CD4-positive, alpha-beta T cell treated with Interferon alpha-2 for 1 hour (primary cell): ENCODE measurements around the gene DNAI1.
"Not testable (repeated sequence)": the region's sequence is repeated elsewhere in the genome, so short reads cannot be mapped to it uniquely, and the experiment has no call there.

Experiments used
- DNase-seq, 2 donors: peaks; one replicate each; pipeline ENCODE4 v3.0.0-alpha.2; 2020 to 2022

DNAI1 gene

GRCh38 chr9:34514816-34515215 lies 56.2 kb downstream of the DNAI1 start:
- DNase-seq = no peak

- DNase-seq = no peak
Observed at GRCh38 chr9:34515959-34516358, 57.4 kb downstream of the DNAI1 start.

DNA sequence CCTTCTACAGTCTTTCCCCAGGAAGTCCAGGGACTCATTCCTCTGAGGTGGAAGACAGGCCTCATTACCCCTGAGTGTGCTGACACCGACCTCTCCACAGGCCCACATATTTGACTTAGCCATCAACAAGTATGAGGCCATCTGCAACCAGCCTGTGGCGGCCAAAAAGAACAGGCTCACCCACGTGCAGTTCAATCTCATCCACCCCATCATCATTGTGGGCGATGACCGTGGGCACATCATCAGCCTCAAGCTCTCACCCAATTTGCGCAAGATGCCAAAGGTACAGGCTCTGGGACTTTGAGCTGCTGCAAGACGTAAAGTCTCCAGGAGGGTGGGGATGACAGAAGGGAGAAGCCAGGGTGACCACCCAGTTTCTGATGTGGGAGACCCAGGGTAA lies 58.6 kb downstream of the DNAI1 start:
- no peak for DNase-seq

- no peak for DNase-seq
Observed at GRCh38 chr9:34518110-34518616, 59.6 kb downstream of the DNAI1 start.

DNA sequence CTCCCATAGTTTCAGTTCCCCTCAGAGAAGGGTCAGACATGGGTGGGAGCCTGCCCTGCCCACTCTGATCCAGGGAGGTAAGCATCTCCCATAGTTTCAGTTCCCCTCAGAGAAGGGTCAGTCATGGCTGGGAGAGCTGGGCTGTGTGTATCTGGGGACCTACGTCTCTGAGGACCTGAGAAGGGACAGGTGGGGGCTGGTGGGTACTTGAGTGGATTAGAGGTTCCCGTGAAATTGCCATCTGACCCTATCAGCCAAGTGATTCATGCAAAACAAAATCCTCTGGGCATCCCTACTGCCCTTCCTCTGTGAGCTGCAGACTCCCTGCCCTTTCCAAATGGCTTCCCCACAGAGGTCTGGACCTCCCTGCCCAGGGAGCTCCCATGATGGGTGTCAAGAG lies 60.3 kb downstream of the DNAI1 start:
- no peak for DNase-seq

DNA sequence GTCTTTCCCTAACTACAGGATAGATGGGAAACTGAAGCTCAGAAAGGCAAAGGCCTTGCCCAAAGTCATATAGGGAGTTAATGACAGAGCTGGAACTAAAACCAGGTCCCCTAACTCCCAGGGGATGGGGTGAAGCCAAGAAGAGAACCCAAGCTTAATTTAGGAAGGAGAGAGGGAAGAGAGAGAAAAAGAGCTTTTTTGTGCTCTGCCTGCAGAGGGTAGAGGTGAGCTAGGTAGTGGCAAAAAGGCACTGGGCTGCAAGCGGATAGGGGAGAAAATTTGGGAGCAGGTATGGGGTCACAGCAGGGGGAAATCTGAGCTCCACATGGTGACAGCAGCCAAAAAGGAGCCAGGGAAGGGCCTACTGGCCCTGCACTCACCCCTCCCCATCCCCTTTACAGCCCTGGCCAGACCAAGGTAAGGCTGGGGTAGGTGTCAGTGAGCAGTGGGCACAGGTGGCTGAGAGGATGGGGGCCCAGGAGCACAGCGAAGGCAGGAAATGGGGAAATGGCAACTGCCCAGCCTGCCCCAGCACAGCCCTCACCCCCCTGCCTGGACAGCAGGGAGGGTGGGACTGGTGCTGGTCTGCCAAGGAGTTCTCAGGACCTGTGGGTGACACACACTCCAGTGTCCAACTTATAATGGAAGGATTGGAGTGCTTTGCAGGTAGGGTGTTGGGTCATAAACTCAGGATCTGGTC lies 60.9 kb downstream of the DNAI1 start:
- no peak for DNase-seq

- DNase-seq = no peak
Observed at GRCh38 chr9:34520096-34520495, 61.5 kb downstream of the DNAI1 start.

DNA sequence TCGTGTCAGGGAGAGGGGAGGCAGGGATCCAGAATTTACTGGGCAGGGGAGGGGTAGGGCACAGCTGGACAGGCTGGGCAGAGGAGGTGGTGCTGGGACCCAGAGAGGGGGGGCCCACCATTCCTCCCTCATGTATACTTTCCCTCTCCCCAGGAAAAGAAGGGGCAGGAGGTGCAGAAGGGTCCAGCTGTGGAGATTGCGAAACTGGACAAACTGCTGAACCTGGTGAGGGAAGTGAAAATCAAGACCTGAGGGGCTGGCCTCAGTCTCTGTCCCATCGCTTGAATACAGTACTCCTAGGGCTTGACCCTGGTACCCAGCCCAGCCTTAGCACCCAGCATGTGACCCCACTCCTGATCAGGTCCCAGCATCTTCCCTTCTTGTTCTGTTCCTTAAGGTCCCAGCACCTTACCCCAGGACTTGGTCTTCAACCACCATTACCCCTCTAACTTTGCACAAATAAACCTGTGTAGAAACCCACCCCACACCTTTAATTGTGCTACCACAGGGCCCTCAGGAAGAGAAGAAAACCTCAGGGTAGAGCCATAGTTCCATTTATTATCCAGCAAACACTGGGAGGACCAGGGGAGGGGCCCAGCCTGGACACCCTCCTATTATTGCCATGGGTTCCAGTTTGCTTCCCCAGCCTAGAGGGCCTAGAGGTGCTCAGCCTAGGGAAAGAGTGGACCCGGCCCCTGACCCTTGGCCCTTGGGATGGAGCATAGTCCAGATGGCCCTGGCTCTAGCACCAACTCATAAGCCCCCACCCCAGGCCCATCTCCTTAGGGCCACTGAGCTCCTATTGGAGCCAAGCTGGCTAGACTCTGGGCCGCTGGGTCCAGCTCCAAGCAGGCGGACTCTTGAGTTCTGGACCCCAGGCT lies 62.1 kb downstream of the DNAI1 start:
- no peak for DNase-seq

- DNase-seq = no peak
Observed at GRCh38 chr9:34521406-34522045, 62.9 kb downstream of the DNAI1 start.

- no peak for DNase-seq
Observed at GRCh38 chr9:34522091-34522887, 63.7 kb downstream of the DNAI1 start.

- DNase-seq = peak; percentile 90 to 95
Observed at GRCh38 chr9:34522971-34523797, 64.6 kb downstream of the DNAI1 start, which contains the start of gene ENHO. ENHO (minus strand) TSS chr9:34522990; CDS start chr9:34521695, 1,295 bp downstream.

- DNase-seq = no peak
Observed at GRCh38 chr9:34524349-34524748, 65.7 kb downstream of the DNAI1 start.

DNA sequence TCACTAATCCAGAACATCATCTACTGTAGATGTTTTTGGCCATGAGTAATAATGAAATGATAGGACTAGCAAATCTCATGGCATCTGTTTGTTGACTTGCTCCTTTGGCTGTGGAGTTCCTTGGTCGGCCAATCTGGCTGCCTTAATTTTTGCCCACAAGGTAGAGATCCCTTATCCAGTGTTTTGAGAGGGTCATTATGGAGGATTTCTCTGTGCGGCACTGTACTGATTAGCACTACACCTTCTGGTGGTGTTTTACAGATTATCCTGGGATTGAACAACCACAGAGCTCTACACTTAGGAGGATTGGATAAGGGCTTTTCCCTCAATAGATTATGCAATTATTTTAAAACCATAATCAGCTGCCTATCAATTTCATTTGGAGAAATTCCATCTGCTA lies 67.4 kb downstream of the DNAI1 start:
- DNase-seq = no peak

DNA sequence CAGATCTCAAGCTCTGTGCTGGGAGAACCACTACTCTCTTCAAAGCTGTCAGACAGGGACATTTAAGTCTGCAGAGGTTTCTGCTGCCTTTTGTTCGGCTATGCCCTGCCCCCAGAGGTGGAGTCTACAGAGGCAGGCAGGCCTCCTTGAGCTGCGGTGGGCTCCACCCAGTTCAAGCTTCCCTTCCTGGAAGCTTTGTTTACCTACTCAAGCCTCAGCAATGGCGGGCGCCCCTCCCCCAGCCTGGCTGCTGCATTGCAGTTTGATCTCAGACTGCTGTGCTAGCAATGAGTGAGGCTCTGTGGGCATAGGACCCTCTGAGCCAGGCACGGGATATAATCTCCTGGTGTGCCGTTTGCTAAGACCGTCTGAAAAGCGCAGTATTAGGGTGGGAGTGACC lies 73.4 kb downstream of the DNAI1 start:
- not testable (repeated sequence) for DNase-seq

GRCh38 chr9:34536685-34537084 lies 78.1 kb downstream of the DNAI1 start:
- no peak for DNase-seq

DNA sequence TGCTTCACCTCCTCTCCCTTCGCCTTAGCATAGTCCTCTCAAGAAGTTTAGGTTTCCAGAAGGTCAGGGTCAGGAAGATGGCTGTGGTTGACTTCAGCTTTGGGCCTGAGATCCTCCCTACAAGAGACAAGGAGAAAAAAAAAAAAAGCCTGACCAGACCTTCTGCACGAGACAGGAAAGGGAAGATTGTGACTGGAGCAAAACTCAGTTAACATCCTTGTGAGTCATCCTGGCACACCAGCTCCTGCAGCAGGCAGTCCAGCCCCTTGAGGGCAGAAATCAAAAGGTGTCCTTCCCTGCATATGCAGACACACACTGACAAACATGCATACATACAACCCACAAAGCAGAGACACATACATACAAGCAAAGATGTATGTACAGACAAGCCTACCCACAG lies 82.2 kb downstream of the DNAI1 start:
- DNase-seq = no peak

- DNase-seq = no peak
Observed at GRCh38 chr9:34541540-34541939, 82.9 kb downstream of the DNAI1 start.

GRCh38 chr9:34544035-34544434 lies 85.4 kb downstream of the DNAI1 start:
- DNase-seq = no peak

GRCh38 chr9:34545497-34545896 lies 86.9 kb downstream of the DNAI1 start:
- DNase-seq = no peak

DNA sequence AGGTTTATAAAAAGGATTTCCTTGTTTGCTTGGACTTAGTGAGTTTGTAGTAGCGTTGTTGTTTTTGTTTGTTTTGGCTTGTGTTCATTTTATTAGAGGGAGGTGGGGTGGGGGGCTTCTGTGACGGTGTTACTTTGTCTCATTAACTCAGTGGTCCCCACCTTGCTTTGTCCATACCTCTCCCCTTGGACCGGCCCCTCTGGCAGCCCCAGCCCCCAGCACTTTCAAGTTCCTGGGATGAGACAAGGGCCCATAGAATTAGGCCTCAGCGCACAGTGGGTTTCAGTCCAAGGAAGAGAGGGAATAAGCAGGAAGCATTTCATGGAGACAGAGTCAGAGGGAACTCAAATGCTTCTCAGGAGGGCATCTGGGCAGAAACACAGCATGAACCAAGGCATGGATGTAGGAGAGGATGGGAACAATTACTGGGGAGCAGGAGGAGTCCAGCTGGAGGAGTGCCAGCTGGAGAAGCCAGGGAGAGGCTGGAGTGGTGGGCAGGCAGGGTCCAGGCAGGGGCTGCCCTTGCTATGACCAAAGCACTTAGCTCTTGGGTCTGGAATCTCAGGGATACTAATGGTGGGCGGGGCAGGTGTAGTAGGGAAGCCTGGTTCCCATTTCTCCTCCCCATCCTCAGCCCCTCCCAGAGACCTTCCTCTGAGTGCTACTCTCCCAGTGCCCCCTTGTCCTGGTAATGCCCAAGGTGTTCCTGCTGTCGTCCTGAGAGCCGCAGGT lies 87.7 kb downstream of the DNAI1 start:
- no peak for DNase-seq
